ENCODE data around the gene DEK. TPM values are rescaled to one million over a fixed set of nuclear protein-coding genes. Genes with fewer than 3 reads are reported as not detected.
"Not testable (repeated sequence)": the region's sequence is repeated elsewhere in the genome, so short reads cannot be mapped to it uniquely, and the experiment has no call there.

The DEK gene
- 100 to 1,000 TPM; 223 to 241 TPM for total RNA-seq

GRCh38 chr6:18264219-18264922 lies at the start of gene DEK:
DEK (minus strand) TSS chr6:18264530; CDS start chr6:18263987, 543 bp downstream.
- Mint-ChIP-seq H3K4me3 (peak within 1 kb of the TSS; percentile 99), H3K27ac (peak within 1 kb of the TSS; percentile 99)

GRCh38 chr6:18312368-18312767 lies 48.0 kb upstream of the DEK start:
- H3K4me1 Mint-ChIP-seq, result no peaks in the 10 kb centered on the region
- peaks cover 1% of the 10 kb centered on the region for H3K9me3 Mint-ChIP-seq
- no peaks in the 10 kb centered on the region for H3K36me3 Mint-ChIP-seq
- no peak for DNase-seq
- H3K27me3 Mint-ChIP-seq, result peaks cover 14% of the 10 kb centered on the region
- no peak overlapping the region for H3K27ac Mint-ChIP-seq
- no peak overlapping the region for H3K4me3 Mint-ChIP-seq

More at GRCh38 chr6:18264219-18264922, at the start of gene DEK:
- Mint-ChIP-seq H3K36me3 (peaks cover 42% of the 10 kb centered on the region), H3K9me3 (no peaks in the 10 kb centered on the region), H3K27me3 (no peaks in the 10 kb centered on the region), H3K4me1 (peaks cover 41% of the 10 kb centered on the region)
- DNase-seq, result peak; percentile 85

GRCh38 chr6:18310010-18310409 lies 45.7 kb upstream of the DEK start:
- H3K4me1 Mint-ChIP-seq, H3K36me3 Mint-ChIP-seq, H3K27ac Mint-ChIP-seq, H3K4me3 Mint-ChIP-seq, DNase-seq, H3K9me3 Mint-ChIP-seq: not testable (repeated sequence)
- H3K27me3 Mint-ChIP-seq, result peaks cover 14% of the 10 kb centered on the region

GRCh38 chr6:18309046-18309445 lies 44.7 kb upstream of the DEK start:
- peaks cover 1% of the 10 kb centered on the region for H3K9me3 Mint-ChIP-seq
- peaks cover 14% of the 10 kb centered on the region for H3K27me3 Mint-ChIP-seq
- no peaks in the 10 kb centered on the region for H3K36me3 Mint-ChIP-seq
- DNase-seq, result no peak
- no peak overlapping the region for H3K4me3 Mint-ChIP-seq
- H3K27ac Mint-ChIP-seq, result no peak overlapping the region
- no peaks in the 10 kb centered on the region for H3K4me1 Mint-ChIP-seq

GRCh38 chr6:18308070-18308735 lies 43.9 kb upstream of the DEK start:
- Mint-ChIP-seq H3K4me1 (no peaks in the 10 kb centered on the region), H3K9me3 (peaks cover 1% of the 10 kb centered on the region), H3K27me3 (peaks cover 14% of the 10 kb centered on the region), H3K27ac (no peak overlapping the region), H3K4me3 (no peak overlapping the region), H3K36me3 (no peaks in the 10 kb centered on the region)
- DNase-seq, result no peak

DNA sequence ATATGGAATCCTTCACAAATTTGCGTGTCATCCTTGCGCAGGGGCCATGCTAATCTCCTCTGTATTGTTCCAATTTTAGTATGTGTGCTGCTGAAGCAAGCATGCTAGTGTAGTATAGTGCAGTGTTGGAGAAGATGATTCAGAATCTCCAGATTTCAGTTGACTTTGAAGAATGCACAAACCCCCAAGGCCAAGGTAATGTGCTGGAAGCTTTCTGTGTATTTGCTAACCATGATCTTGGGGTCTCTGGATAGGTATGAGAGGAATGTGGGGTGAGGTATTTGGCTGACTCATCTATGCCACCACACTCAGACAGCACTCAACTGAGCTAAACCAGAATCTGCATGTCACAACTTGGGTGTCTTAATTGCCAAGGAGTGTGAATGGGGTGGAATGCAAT lies 42.6 kb upstream of the DEK start:
- H3K36me3 Mint-ChIP-seq, result no peaks in the 10 kb centered on the region
- DNase-seq, result no peak
- H3K27ac Mint-ChIP-seq, result no peak overlapping the region
- H3K4me1 Mint-ChIP-seq, result no peaks in the 10 kb centered on the region
- no peak overlapping the region for H3K4me3 Mint-ChIP-seq
- H3K9me3 Mint-ChIP-seq, result peaks cover 1% of the 10 kb centered on the region
- peaks cover 14% of the 10 kb centered on the region for H3K27me3 Mint-ChIP-seq

DNA sequence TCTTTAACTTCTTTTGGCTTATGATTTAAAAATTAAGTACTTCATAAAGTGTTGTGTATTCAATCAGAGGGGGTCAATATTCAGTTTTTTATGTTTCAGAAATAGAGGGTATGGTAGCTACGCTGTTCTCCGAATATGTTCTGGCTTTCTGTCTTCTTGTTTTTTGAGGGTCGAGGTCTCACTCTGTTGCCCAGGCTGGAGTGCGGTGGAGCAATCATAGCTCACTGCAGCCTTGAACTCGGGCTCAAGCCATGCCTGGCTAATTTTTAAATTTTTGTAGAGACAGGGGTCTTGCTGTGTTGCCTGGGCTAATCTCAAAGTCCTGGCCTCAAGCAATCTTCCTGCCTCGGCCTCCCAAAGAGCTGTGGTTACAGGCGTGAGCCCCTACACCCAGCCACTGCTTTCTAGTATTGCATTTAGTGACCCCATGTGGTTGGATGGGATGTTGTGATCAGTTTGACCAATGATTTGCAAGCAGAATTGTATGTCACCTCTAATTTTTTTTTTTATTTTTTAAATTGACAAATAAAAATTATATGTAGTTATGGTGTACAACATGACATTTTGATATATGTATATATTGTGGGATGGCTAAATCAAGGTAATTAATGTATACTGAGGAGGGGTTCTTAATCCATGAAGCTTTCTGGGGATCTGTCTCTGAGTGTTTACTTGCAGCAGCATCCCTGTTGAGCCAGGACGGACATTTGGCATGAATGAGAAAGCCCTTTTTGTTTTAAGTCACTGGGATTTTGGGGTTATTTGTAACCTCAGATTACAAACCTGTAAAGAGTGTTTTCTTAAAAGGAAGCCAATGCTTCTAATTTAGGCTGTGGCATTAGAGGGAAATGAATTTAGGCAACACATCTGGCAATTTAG lies 38.5 kb upstream of the DEK start:
- DNase-seq, result no peak
- Mint-ChIP-seq H3K27ac (no peak overlapping the region), H3K27me3 (no peaks in the 10 kb centered on the region), H3K9me3 (no peaks in the 10 kb centered on the region), H3K36me3 (no peaks in the 10 kb centered on the region), H3K4me1 (no peaks in the 10 kb centered on the region), H3K4me3 (no peak overlapping the region)

DNA sequence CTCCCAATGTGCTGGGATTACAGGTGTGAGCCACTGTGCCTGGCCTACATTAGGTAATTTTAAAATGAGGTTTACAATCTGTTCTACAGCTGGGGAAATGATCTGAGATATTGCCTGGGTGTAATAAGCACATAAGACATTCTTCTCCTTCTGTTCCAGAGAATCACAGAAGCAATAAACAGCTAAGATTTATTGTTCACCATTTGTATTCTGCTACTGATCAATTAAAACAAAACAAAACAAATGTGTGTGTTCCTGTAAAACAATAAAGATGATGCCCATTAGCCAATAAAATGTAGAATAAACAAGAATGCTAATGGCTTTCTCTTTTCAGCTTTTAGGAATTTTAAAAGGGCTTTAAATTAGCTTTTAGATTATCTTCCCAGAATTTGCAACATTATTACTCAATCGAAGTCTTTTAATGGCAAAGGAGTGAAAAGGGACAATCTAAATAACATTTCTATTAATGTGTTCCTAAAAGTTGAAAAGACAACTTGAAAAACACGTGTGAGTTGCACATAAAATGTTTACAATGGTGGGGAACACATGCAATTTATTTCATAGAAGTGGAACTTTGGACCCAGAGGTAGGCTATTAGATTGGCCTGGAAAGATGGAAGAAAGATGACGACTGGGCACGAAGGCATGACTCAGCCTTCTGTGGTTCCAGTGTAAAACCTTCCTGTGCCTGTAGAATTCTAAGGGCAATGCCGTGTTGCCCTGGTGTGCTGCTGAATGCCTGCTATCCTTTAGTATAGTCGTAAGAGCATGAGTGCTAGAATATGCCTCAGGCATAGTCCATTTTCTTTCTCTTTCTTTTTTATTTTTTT lies 29.0 kb upstream of the DEK start:
- no peak overlapping the region for H3K4me3 Mint-ChIP-seq
- no peaks in the 10 kb centered on the region for H3K4me1 Mint-ChIP-seq
- H3K27ac Mint-ChIP-seq, result no peak overlapping the region
- H3K27me3 Mint-ChIP-seq, result peaks cover 4% of the 10 kb centered on the region
- DNase-seq, result no peak
- no peaks in the 10 kb centered on the region for H3K36me3 Mint-ChIP-seq
- no peaks in the 10 kb centered on the region for H3K9me3 Mint-ChIP-seq

DNA sequence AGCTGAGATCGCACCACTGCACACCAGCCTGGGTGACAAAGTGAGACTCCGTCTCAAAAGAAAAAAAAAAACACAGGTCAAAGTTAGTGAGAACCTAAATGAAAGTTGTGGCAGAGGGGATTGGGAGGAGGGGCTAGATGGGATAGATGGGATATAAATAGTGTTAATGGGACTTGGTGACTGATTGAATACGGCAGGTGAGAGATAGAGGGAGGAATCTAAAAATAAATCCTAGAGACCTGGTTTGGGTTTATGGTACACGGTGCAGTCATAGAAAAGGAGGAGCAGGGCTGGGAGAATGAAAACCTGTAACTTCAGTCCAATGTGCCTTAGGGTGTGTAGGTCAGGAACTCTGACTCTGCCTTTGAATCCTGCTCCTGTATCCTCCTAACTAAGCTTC lies 25.0 kb upstream of the DEK start:
- H3K9me3 Mint-ChIP-seq, result no peaks in the 10 kb centered on the region
- H3K36me3 Mint-ChIP-seq, result no peaks in the 10 kb centered on the region
- H3K4me3 Mint-ChIP-seq, result no peak overlapping the region
- peaks cover 22% of the 10 kb centered on the region for H3K27me3 Mint-ChIP-seq
- no peak for DNase-seq
- H3K4me1 Mint-ChIP-seq, result no peaks in the 10 kb centered on the region
- no peak overlapping the region for H3K27ac Mint-ChIP-seq

- Mint-ChIP-seq H3K4me1 (no peaks in the 10 kb centered on the region), H3K27me3 (peaks cover 59% of the 10 kb centered on the region), H3K36me3 (no peaks in the 10 kb centered on the region), H3K4me3 (no peak overlapping the region), H3K9me3 (no peaks in the 10 kb centered on the region), H3K27ac (no peak overlapping the region)
- DNase-seq, result no peak
Observed at GRCh38 chr6:18284261-18284660, 19.9 kb upstream of the DEK start.

DNA sequence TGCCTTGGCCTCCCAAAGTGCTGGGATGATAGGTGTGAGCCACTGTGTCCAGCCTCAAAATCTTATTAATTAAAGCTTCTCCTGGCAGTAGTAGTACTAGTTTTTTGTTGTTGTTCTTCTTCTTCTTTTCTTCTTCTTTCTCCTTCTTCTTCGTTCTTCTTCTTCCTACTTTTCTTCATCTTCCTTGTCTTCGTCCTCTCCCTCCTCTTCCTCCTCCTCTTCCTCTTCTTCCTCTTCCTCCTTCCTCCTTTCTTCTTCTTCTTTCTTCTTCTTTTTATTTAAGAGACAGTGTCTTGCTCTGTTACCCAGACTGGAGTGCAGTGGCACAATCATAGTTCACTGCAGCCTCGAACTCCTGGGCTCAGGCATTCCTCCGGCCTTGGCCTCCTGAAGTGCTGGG lies 17.2 kb upstream of the DEK start:
- DNase-seq, result no peak
- H3K4me1 Mint-ChIP-seq, result peaks cover 8% of the 10 kb centered on the region
- H3K27ac Mint-ChIP-seq, result no peak overlapping the region
- H3K27me3 Mint-ChIP-seq, result peaks cover 70% of the 10 kb centered on the region
- no peaks in the 10 kb centered on the region for H3K9me3 Mint-ChIP-seq
- no peaks in the 10 kb centered on the region for H3K36me3 Mint-ChIP-seq
- no peak overlapping the region for H3K4me3 Mint-ChIP-seq

GRCh38 chr6:18280084-18280483 lies 15.8 kb upstream of the DEK start:
- no peak for DNase-seq
- H3K4me3 Mint-ChIP-seq, result no peak overlapping the region
- peaks cover 83% of the 10 kb centered on the region for H3K27me3 Mint-ChIP-seq
- peaks cover 8% of the 10 kb centered on the region for H3K4me1 Mint-ChIP-seq
- no peaks in the 10 kb centered on the region for H3K9me3 Mint-ChIP-seq
- H3K36me3 Mint-ChIP-seq, result no peaks in the 10 kb centered on the region
- no peak overlapping the region for H3K27ac Mint-ChIP-seq

GRCh38 chr6:18279422-18279821 lies 15.1 kb upstream of the DEK start:
- Mint-ChIP-seq H3K27ac (no peak overlapping the region), H3K27me3 (peaks cover 80% of the 10 kb centered on the region), H3K36me3 (no peaks in the 10 kb centered on the region), H3K4me3 (no peak overlapping the region), H3K9me3 (no peaks in the 10 kb centered on the region), H3K4me1 (peaks cover 8% of the 10 kb centered on the region)
- no peak for DNase-seq

DNA sequence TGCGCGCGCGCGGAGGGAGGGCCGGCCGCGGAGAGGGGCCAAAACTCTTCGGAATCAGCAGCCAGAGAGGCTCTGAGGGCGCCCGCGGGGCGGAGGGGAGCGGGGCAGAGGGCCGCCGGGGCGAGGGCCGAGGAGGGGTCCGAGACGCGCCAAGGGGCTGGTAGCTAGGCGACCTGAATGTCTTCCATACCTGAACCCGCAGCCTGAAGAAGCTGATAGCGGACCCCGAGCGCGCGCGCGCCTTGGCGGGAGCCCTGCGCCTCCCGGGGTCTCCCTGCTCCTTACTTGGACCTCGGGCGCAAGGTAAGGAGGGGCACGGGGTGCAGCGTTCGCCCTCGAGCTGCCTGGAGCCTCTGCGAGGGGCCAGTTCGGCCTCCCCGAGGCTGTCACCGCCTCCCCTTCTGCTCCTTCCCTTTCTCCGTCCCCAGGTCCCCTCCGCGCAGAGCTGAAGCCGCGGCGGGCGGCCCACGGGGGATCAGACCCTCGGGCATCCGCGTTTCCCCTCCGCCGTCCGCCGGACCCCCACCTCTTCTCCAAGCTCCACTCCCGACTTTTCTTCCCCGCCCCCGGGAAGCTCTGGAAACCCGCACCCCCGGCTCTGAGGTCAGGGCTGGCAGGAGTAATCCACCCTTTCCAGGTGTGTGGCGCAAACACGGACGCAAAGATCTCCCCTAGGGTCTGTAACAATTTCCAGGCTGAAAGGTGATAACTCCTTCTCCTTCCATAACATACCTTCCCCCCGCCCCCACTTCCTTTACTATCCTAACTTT lies 13.1 kb upstream of the DEK start:
- peaks cover 75% of the 10 kb centered on the region for H3K27me3 Mint-ChIP-seq
- H3K9me3 Mint-ChIP-seq, result no peaks in the 10 kb centered on the region
- no peak overlapping the region for H3K27ac Mint-ChIP-seq
- H3K4me3 Mint-ChIP-seq, result peak overlapping the region; percentile 59
- H3K36me3 Mint-ChIP-seq, result no peaks in the 10 kb centered on the region
- DNase-seq, result no peak
- H3K4me1 Mint-ChIP-seq, result peaks cover 8% of the 10 kb centered on the region

All from activated naive CD8-positive, alpha-beta T cell treated with anti-CD3 and anti-CD28 coated beads for 36 hours (primary cell).